GM12892 (cell line): ENCODE results near the gene CEMIP.

Source experiments
- POLR2A ChIP-seq: IDR thresholded peaks from 2 replicates; pipeline ENCODE4 v1.6.1; 2011; ENCODE audit warnings: low read depth, low read length, control low read depth
- POLR2AphosphoS5 ChIP-seq: IDR thresholded peaks from 2 replicates; pipeline ENCODE4 v1.6.1; 2011; ENCODE audit warnings: low read depth, low read length, control low read depth
- TAF1 ChIP-seq: IDR thresholded peaks from 2 replicates; pipeline ENCODE4 v1.6.1; 2011; ENCODE audit warnings: low read depth, mild to moderate bottlenecking, control low read depth, low read length, borderline replicate concordance

GRCh38 chr15:80791004-80791403 is 11.8 kb downstream of the CEMIP start:
- TF ChIP-seq POLR2AphosphoS5 (no peak), POLR2A (no peak), TAF1 (no peak)
